T-helper 2 cell treated with Interferon-gamma antibody and Interleukin-4, amounts not matched to agents 5 μg/mL and 100 μg/mL, for 36 hours (primary cell): Measurements from ENCODE around the gene WFS1.

Experiments used
- DNase-seq: peaks from one replicate; pipeline ENCODE4 v3.0.0; 2021; ENCODE audit warnings: low spot score
- H3K27ac Mint-ChIP-seq: one replicate; pipeline ENCODE4 v1.8.0; 2021; ENCODE audit warnings: mild to moderate bottlenecking, mixed read lengths
- H3K27me3 Mint-ChIP-seq: one replicate; pipeline ENCODE4 v1.8.0; 2021; ENCODE audit warnings: low read depth, mixed read lengths
- H3K36me3 Mint-ChIP-seq: one replicate; pipeline ENCODE4 v1.8.0; 2021; ENCODE audit warnings: low read depth, mixed read lengths
- H3K4me1 Mint-ChIP-seq: one replicate; pipeline ENCODE4 v1.8.0; 2021; ENCODE audit warnings: low read depth, mixed read lengths
- H3K4me3 Mint-ChIP-seq: one replicate; pipeline ENCODE4 v1.8.0; 2022; ENCODE audit warnings: mild to moderate bottlenecking, moderate library complexity, mixed read lengths
- H3K9me3 Mint-ChIP-seq: one replicate; pipeline ENCODE4 v1.8.0; 2021; ENCODE audit warnings: mixed read lengths

Gene WFS1

DNA sequence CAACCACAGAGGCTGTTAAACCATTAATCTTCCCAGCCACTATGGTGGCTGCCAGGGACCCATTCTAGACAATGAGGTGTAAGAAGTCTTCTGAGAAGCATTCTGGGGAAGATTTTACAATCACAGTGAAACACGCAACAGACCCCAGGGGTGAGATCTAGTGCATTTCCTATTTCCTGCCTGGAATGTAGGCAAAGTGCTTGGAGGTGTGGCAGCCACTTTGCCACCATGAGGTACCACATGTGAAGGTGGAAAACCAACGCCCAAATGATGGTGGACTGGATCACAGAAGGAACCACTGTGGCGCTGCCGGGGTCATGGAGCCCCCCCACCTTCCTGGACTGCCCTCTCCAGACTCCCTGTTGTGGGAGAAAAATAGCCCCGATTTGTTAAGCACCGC, 61.8 kb downstream of the WFS1 start:
- H3K9me3 Mint-ChIP-seq, result no peaks in the 10 kb centered on the region
- no peak for DNase-seq
- no peak overlapping the region for H3K4me3 Mint-ChIP-seq
- H3K36me3 Mint-ChIP-seq, result no peaks in the 10 kb centered on the region
- H3K4me1 Mint-ChIP-seq, result no peaks in the 10 kb centered on the region
- no peak overlapping the region for H3K27ac Mint-ChIP-seq
- peaks cover 3% of the 10 kb centered on the region for H3K27me3 Mint-ChIP-seq

- Mint-ChIP-seq H3K9me3 (no peaks in the 10 kb centered on the region), H3K36me3 (no peaks in the 10 kb centered on the region), H3K4me3 (no peak overlapping the region), H3K27me3 (peaks cover 5% of the 10 kb centered on the region), H3K4me1 (peaks cover 1% of the 10 kb centered on the region), H3K27ac (no peak overlapping the region)
- DNase-seq, result no peak
These were observed 62.5 kb downstream of the WFS1 start for GRCh38 chr4:6332042-6332668.

GRCh38 chr4:6332669-6333050, 63.0 kb downstream of the WFS1 start:
- no peak for DNase-seq
- H3K9me3 Mint-ChIP-seq, result no peaks in the 10 kb centered on the region
- H3K36me3 Mint-ChIP-seq, result no peaks in the 10 kb centered on the region
- H3K27me3 Mint-ChIP-seq, result peaks cover 10% of the 10 kb centered on the region
- peaks cover 6% of the 10 kb centered on the region for H3K4me1 Mint-ChIP-seq
- no peak overlapping the region for H3K27ac Mint-ChIP-seq
- H3K4me3 Mint-ChIP-seq, result no peak overlapping the region

- Mint-ChIP-seq H3K36me3 (no peaks in the 10 kb centered on the region), H3K4me3 (no peak overlapping the region), H3K27me3 (peaks cover 19% of the 10 kb centered on the region), H3K9me3 (no peaks in the 10 kb centered on the region), H3K27ac (no peak overlapping the region), H3K4me1 (peaks cover 15% of the 10 kb centered on the region)
- no peak for DNase-seq
These were observed 63.9 kb downstream of the WFS1 start for GRCh38 chr4:6333301-6334202.

DNA sequence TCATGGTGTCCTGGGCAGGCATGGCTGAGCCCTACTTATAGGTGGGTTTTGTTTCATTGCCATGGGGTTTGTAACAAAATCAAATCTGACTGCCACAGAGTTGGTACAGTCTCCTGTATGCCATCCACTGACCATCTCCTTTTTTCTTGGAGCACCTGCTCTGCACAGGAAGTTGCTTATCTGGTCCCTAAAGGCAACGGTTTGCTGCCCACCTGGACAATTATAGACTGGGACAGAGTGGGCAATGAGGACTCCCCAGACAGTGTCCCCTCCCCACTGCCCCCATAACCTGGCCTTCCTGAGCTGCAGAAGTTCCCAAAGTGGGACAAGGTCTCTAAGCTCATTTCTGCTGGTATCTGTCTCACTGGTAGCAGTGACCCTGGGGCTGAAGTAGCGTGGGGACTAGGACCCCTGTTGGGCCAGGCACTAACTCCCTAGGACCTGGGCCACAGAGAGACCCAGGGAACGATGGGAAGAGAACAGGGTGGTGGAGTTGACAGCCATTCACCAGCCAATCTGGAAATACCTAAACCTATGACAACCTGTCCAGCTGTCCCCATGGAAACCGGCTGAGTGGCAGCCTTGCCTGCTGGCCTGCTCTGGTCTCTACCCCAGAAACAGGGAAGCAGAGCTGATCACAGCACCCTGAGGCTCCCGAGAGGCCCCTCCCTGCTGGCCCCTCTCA, 64.7 kb downstream of the WFS1 start:
- Mint-ChIP-seq H3K4me1 (peaks cover 16% of the 10 kb centered on the region), H3K27me3 (peaks cover 23% of the 10 kb centered on the region), H3K36me3 (no peaks in the 10 kb centered on the region), H3K27ac (no peak overlapping the region), H3K9me3 (no peaks in the 10 kb centered on the region), H3K4me3 (no peak overlapping the region)
- DNase-seq, result no peak

DNA sequence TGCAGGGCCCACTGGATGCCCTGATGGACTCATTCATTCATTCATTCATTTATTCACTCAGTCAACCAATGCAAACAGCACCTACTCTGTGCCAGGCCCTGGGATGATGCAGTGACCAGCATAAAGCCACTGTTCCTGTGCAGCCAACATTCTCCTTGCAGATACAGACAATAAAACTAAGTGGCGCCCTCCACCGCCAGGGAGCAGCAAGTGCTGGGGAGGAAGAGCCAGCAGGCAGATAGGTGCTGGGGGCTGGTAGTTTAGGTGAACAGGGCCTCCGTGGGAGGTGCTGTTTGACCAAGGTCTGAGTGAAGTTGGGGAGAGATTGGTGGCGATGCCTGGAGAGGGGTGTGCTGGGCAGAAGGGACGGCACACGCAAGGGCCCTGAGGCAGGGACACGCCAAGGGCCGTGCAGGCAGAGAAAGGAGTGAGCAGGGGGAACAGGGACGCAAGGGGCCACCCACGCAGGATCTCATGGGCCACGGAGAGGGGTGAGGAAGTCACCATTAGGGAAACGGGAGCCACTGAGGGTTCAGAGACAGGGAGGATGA, 65.5 kb downstream of the WFS1 start:
- Mint-ChIP-seq H3K9me3 (no peaks in the 10 kb centered on the region), H3K27ac (no peak overlapping the region), H3K27me3 (peaks cover 23% of the 10 kb centered on the region), H3K36me3 (no peaks in the 10 kb centered on the region), H3K4me1 (peaks cover 16% of the 10 kb centered on the region), H3K4me3 (no peak overlapping the region)
- DNase-seq, result no peak

DNA sequence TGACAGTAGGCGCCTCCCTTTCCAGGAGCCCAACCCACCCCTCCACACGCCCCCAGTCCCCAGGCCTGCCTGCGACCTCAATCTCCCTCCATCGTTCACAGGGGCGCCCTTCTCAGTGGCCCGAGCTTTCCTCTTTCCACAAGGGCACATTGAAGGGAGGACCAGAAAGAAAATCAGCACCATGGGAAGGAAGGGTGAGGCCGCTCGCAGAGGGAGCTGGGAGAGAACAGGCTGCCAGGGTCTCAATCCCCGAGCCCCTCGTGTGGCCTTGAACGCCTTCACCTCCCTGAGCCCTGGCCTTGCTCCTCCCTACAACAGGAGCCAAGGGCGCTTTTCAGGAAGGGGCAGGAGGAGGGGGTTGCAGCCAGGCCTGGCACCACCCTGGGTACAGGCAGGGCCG, 66.5 kb downstream of the WFS1 start:
- no peak overlapping the region for H3K27ac Mint-ChIP-seq
- DNase-seq, result no peak

DNA sequence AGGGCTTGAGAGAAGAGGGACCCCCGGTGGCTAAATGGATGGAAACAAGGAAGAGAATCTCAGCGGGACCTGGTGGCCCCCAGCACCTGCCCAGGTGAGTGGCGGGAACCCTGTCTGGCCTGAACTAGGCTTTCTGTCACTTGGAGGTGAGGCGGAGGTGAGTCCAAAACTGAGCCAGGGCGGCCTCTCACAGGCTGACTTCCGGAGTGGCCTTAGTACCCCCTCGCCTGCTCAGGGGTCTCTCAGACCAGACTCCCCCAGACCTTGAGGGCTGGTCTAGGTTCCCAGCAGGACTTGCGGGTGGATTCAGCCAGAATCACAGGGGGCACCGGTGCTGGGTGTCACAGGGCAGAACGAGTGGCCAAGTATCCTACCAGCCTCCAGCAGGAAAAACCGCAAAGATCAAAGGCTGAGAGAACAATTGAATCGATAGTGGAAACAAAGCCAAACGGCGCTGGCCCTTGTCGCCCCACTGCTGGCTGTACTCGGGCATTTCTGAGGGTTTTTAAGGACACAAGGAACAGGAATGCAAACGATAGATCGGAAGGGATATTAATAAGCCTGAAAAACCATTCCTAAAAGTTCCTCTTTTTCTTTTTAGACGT, 67.8 kb downstream of the WFS1 start:
- peaks cover 31% of the 10 kb centered on the region for H3K27me3 Mint-ChIP-seq
- H3K4me3 Mint-ChIP-seq, result peak overlapping the region; percentile 80

More for the DNA sequence above, 66.5 kb downstream of the WFS1 start:
- H3K27me3 Mint-ChIP-seq, result peaks cover 26% of the 10 kb centered on the region
- peaks cover 16% of the 10 kb centered on the region for H3K4me1 Mint-ChIP-seq
- no peaks in the 10 kb centered on the region for H3K9me3 Mint-ChIP-seq
- H3K36me3 Mint-ChIP-seq, result no peaks in the 10 kb centered on the region
- H3K4me3 Mint-ChIP-seq, result no peak overlapping the region

DNA sequence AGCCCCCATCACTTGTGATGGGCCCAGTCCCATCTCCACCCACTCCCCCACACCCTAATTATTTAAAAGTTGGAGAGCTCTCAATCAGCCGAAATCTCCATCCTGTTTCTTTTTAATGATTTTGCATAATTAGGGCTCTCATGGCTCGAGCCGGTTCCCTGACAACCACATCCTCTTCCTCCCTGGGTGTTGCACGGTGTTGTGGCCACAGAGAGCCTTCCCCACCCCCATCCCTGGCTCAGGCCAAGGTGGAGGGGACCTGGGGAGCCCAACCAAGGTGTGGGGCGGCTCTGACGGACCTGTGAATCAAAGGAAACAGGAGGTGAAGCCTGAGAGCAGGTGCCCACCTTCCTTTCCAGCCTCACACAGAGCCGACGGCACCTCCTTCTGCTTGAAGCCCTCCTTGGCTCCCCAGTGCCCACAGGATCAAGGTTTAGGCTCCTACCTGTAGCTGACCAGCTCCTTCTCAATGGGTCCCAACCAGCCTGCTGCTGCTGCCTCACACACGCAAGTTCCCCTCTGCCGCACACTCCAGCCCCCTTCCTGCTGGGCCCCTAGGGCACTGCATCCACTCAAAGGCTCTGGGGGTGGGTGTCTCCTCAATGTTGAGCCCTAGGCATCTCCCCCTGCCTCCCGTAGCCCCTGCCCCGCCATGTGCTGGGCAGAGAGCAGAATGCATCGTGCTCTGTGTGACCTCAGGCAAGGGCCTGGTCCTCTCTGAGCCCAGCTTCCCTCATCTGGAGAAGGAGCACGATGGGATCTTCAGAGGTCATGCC, 68.7 kb downstream of the WFS1 start:
- Mint-ChIP-seq H3K27ac (peak overlapping the region; percentile 9), H3K4me1 (peaks cover 16% of the 10 kb centered on the region), H3K4me3 (peak overlapping the region; percentile 80), H3K27me3 (peaks cover 31% of the 10 kb centered on the region), H3K9me3 (no peaks in the 10 kb centered on the region), H3K36me3 (no peaks in the 10 kb centered on the region)
- no peak for DNase-seq

More for the DNA sequence above, 67.8 kb downstream of the WFS1 start:
- no peak for DNase-seq
- H3K9me3 Mint-ChIP-seq, result no peaks in the 10 kb centered on the region
- peaks cover 16% of the 10 kb centered on the region for H3K4me1 Mint-ChIP-seq
- H3K27ac Mint-ChIP-seq, result no peak overlapping the region
- no peaks in the 10 kb centered on the region for H3K36me3 Mint-ChIP-seq

GRCh38 chr4:6338951-6339817, 69.5 kb downstream of the WFS1 start:
- peaks cover 16% of the 10 kb centered on the region for H3K4me1 Mint-ChIP-seq
- no peak for DNase-seq
- no peak overlapping the region for H3K27ac Mint-ChIP-seq
- no peaks in the 10 kb centered on the region for H3K36me3 Mint-ChIP-seq
- no peaks in the 10 kb centered on the region for H3K9me3 Mint-ChIP-seq
- H3K4me3 Mint-ChIP-seq, result no peak overlapping the region
- peaks cover 34% of the 10 kb centered on the region for H3K27me3 Mint-ChIP-seq

DNA sequence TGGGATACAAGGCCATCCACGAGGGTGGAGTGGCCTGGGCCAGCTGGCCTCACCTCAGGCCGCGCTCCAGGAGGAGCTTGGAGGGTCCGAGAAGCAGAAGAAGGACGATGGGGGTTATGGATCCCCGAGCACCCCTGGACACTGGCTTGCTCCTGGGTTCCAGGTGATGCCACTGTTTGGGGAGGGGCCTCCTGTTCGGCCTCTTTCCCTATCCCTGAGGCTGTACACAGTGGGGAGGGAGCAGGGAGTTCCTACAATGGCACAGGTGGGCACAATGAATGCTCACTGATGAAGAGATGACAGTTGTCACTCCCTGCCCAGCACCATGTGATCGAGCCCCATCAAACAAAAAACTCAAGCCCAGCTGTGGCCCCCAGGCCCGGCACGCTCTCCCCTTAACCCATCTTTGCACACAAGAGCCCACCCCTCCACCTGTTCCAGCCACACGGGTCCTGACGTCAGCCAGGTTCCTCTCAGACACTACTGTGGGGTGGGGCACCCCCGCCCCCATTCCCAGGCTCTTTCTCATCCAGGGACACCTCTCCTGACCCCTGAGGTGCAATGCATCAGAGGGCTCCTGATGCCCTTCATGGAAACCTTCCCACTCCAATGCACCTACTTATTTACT, 70.3 kb downstream of the WFS1 start:
- Mint-ChIP-seq H3K36me3 (no peaks in the 10 kb centered on the region), H3K9me3 (no peaks in the 10 kb centered on the region), H3K4me3 (no peak overlapping the region), H3K4me1 (peaks cover 16% of the 10 kb centered on the region), H3K27me3 (peaks cover 34% of the 10 kb centered on the region), H3K27ac (no peak overlapping the region)
- no peak for DNase-seq

DNA sequence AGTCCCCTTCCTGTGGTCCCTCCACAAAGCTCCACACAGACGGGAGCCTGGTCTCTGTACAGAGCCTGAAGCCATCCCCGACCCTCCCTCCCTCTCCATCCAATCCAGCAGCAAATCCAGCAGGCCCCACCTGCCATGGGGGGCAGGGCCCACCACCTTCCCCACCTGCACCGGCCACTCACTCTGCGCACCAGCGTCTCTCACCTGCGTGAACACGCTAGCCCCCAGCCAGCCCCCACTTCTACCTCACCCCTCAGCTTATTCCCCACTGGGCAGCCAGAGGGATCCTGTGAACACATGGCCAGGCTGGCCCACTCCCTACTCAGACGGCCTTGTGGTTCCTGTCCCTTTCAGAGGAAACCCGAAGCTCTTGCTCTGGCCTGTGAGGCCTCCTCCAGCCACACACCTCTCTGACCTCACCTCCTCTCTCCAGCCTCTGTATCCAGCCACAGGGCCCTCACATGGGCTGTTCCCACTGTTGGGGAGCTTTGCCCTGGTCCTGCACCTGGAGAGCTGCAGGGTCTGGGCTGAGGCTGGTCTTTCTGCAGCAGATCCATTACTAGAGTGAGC, 70.9 kb downstream of the WFS1 start:
- Mint-ChIP-seq H3K27me3 (peaks cover 30% of the 10 kb centered on the region), H3K9me3 (no peaks in the 10 kb centered on the region), H3K27ac (no peak overlapping the region), H3K4me3 (no peak overlapping the region), H3K4me1 (peaks cover 16% of the 10 kb centered on the region), H3K36me3 (no peaks in the 10 kb centered on the region)
- no peak for DNase-seq
